Transverse colon (tissue), 4 donors: Measurements from ENCODE around the gene UBE3A.

Experiments
- EP300 ChIP-seq: sonication (generic); formaldehyde crosslinking; IDR thresholded peaks from one replicate; pipeline ENCODE4 v1.6.1; 2017; ENCODE audit warnings: antibody characterized with exemption, low read depth
- POLR2A ChIP-seq: fragments of 450-650 bp; IDR thresholded peaks from one replicate; pipeline ENCODE4 v1.6.1; 2016; ENCODE audit warnings: antibody characterized with exemption, mild to moderate bottlenecking, moderate library complexity
- POLR2AphosphoS5 ChIP-seq, 3 donors: sonication (generic); formaldehyde crosslinking; IDR thresholded peaks; one replicate each; pipeline ENCODE4 v1.6.1; 2016; ENCODE audit warnings: antibody characterized with exemption in 3 of 3
- TF ChIP-seq, protein P1 (sequence below), 5 experiments: fragments of 200-600 bp in 3 of 5; fragments of 450-650 bp in 2 of 5; sonication (generic) in 3 of 5; IDR thresholded peaks; 1 replicate in 2 of 5; 2 replicates in 3 of 5; pipeline ENCODE4 v1.5.1; 2016 to 2017; ENCODE audit warnings: antibody characterized with exemption in 5 of 5, inconsistent platforms in 3 of 5, mild to moderate bottlenecking in 2 of 5, moderate library complexity in 1 of 5

DNA sequence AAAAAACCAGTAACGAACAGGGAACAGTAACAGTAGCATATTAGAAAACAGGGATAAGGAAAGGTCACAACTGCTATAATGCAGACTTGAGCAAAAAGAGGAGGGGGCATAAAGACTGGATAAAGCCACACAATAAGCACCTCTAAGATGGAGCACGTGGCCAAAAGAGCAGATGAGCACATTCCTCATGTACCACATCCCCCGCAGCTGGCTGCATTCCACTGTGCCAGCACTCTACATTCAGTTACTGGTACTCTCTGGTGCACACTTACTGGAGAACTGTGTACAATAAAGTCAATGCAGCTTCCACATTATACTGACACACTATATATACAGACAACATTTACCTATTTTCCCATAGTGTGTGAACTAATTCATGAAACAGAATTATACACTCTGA is 64.7 kb downstream of the UBE3A start:
- TF ChIP-seq POLR2AphosphoS5 (IDR thresholded peaks at IDR 0.05) = no peak
- TF ChIP-seq, protein P1, sequence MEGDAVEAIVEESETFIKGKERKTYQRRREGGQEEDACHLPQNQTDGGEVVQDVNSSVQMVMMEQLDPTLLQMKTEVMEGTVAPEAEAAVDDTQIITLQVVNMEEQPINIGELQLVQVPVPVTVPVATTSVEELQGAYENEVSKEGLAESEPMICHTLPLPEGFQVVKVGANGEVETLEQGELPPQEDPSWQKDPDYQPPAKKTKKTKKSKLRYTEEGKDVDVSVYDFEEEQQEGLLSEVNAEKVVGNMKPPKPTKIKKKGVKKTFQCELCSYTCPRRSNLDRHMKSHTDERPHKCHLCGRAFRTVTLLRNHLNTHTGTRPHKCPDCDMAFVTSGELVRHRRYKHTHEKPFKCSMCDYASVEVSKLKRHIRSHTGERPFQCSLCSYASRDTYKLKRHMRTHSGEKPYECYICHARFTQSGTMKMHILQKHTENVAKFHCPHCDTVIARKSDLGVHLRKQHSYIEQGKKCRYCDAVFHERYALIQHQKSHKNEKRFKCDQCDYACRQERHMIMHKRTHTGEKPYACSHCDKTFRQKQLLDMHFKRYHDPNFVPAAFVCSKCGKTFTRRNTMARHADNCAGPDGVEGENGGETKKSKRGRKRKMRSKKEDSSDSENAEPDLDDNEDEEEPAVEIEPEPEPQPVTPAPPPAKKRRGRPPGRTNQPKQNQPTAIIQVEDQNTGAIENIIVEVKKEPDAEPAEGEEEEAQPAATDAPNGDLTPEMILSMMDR (IDR thresholded peaks at IDR 0.05) = no peak
- TF ChIP-seq POLR2A = no peak
- no peak for TF ChIP-seq EP300
